Duodenal mucosa (tissue), 2 donors: ENCODE measurements around the gene GREB1.

ENCODE experiments used
- H3K27ac ChIP-seq: one replicate; pipeline ENCODE4 v1.7.0; 2013; ENCODE audit warnings: low read depth, low read length
- H3K27me3 ChIP-seq, 2 donors: one replicate each; pipeline ENCODE4 v1.7.0; 2013; ENCODE audit warnings: low read length in 2 of 2, control low read depth in 1 of 2; ENCODE audit not compliant: insufficient read depth in 2 of 2, control insufficient read depth in 1 of 2
- H3K36me3 ChIP-seq, 2 donors: one replicate each; pipeline ENCODE4 v1.7.0; 2013; ENCODE audit warnings: low read length in 2 of 2, control low read depth in 1 of 2; ENCODE audit not compliant: insufficient read depth in 2 of 2, control insufficient read depth in 1 of 2
- H3K4me1 ChIP-seq, 2 donors: one replicate each; pipeline ENCODE4 v1.7.0; 2013; ENCODE audit warnings: low read length in 2 of 2, control low read depth in 1 of 2; ENCODE audit not compliant: insufficient read depth in 2 of 2, control insufficient read depth in 1 of 2
- H3K4me3 ChIP-seq, 2 donors: one replicate each; pipeline ENCODE4 v1.7.0; 2013; ENCODE audit warnings: low read length in 2 of 2, low read depth in 1 of 2
- H3K9ac ChIP-seq, 2 donors: one replicate each; pipeline ENCODE4 v1.7.0; 2013; ENCODE audit warnings: low read length in 2 of 2, low read depth in 1 of 2
- H3K9me3 ChIP-seq, 2 donors: one replicate each; pipeline ENCODE4 v1.7.0; 2013; ENCODE audit warnings: low read length in 2 of 2, control low read depth in 1 of 2; ENCODE audit not compliant: control insufficient read depth in 1 of 2

GREB1 gene

GRCh38 chr2:11571170-11571569 lies 37.3 kb downstream of the GREB1 start:
- no peak overlapping the region for H3K4me3 ChIP-seq
- no peak overlapping the region for H3K27ac ChIP-seq
- H3K4me1 ChIP-seq: no peaks in the 10 kb centered on the region
- no peaks in the 10 kb centered on the region for H3K36me3 ChIP-seq
- H3K9ac ChIP-seq: no peak overlapping the region
- no peaks in the 10 kb centered on the region for H3K27me3 ChIP-seq
- H3K9me3 ChIP-seq: no peaks in the 10 kb centered on the region

GRCh38 chr2:11572996-11573395 lies 39.2 kb downstream of the GREB1 start:
- Histone ChIP-seq H3K36me3 (no peaks in the 10 kb centered on the region), H3K9me3 (no peaks in the 10 kb centered on the region), H3K4me1 (no peaks in the 10 kb centered on the region), H3K27ac (no peak overlapping the region), H3K27me3 (no peaks in the 10 kb centered on the region), H3K4me3 (no peak overlapping the region), H3K9ac (no peak overlapping the region)

- no peak overlapping the region for H3K9ac ChIP-seq
- no peak overlapping the region for H3K27ac ChIP-seq
- peaks cover 0 to 1% of the 10 kb centered on the region in 2 donors for H3K27me3 ChIP-seq
- H3K9me3 ChIP-seq: no peaks in the 10 kb centered on the region
- no peak overlapping the region for H3K4me3 ChIP-seq
- no peaks in the 10 kb centered on the region for H3K4me1 ChIP-seq
- no peaks in the 10 kb centered on the region for H3K36me3 ChIP-seq
These were observed 39.8 kb downstream of the GREB1 start for GRCh38 chr2:11573418-11574175.

- no peak overlapping the region for H3K4me3 ChIP-seq
- no peak overlapping the region for H3K27ac ChIP-seq
- H3K9ac ChIP-seq: no peak overlapping the region
- no peaks in the 10 kb centered on the region for H3K9me3 ChIP-seq
- H3K4me1 ChIP-seq: no peaks in the 10 kb centered on the region
- peaks cover 0 to 4% of the 10 kb centered on the region in 2 donors for H3K27me3 ChIP-seq
- H3K36me3 ChIP-seq: no peaks in the 10 kb centered on the region
These were observed 40.6 kb downstream of the GREB1 start for GRCh38 chr2:11574176-11575046.

GRCh38 chr2:11576398-11576797 lies 42.6 kb downstream of the GREB1 start:
- H3K27me3 ChIP-seq: peaks cover 0 to 4% of the 10 kb centered on the region in 2 donors
- no peaks in the 10 kb centered on the region for H3K36me3 ChIP-seq
- no peak overlapping the region for H3K27ac ChIP-seq
- no peak overlapping the region for H3K9ac ChIP-seq
- H3K4me1 ChIP-seq: no peaks in the 10 kb centered on the region
- no peaks in the 10 kb centered on the region for H3K9me3 ChIP-seq
- H3K4me3 ChIP-seq: no peak overlapping the region

- no peaks in the 10 kb centered on the region for H3K9me3 ChIP-seq
- no peaks in the 10 kb centered on the region for H3K4me1 ChIP-seq
- H3K4me3 ChIP-seq: no peak overlapping the region
- no peaks in the 10 kb centered on the region for H3K36me3 ChIP-seq
- no peak overlapping the region for H3K9ac ChIP-seq
- H3K27me3 ChIP-seq: peaks cover 0 to 4% of the 10 kb centered on the region in 2 donors
- no peak overlapping the region for H3K27ac ChIP-seq
These were observed 43.4 kb downstream of the GREB1 start for GRCh38 chr2:11577101-11577883.

GRCh38 chr2:11578081-11578948 lies 44.5 kb downstream of the GREB1 start:
- Histone ChIP-seq H3K9ac (no peak overlapping the region), H3K27ac (no peak overlapping the region), H3K36me3 (no peaks in the 10 kb centered on the region), H3K4me3 (no peak overlapping the region), H3K27me3 (peaks cover 0 to 4% of the 10 kb centered on the region in 2 donors), H3K4me1 (no peaks in the 10 kb centered on the region), H3K9me3 (no peaks in the 10 kb centered on the region)

GRCh38 chr2:11578986-11579774 lies 45.3 kb downstream of the GREB1 start:
- no peaks in the 10 kb centered on the region for H3K36me3 ChIP-seq
- H3K9me3 ChIP-seq: no peaks in the 10 kb centered on the region
- no peak overlapping the region for H3K27ac ChIP-seq
- H3K27me3 ChIP-seq: peaks cover 0 to 4% of the 10 kb centered on the region in 2 donors
- no peak overlapping the region for H3K9ac ChIP-seq
- H3K4me3 ChIP-seq: no peak overlapping the region
- H3K4me1 ChIP-seq: no peaks in the 10 kb centered on the region
